Measurements from ENCODE around the gene CD3D.

GRCh38 chr11:118353084-118353710 lies 10.7 kb upstream of the CD3D start:
- TF ChIP-seq, protein P1, sequence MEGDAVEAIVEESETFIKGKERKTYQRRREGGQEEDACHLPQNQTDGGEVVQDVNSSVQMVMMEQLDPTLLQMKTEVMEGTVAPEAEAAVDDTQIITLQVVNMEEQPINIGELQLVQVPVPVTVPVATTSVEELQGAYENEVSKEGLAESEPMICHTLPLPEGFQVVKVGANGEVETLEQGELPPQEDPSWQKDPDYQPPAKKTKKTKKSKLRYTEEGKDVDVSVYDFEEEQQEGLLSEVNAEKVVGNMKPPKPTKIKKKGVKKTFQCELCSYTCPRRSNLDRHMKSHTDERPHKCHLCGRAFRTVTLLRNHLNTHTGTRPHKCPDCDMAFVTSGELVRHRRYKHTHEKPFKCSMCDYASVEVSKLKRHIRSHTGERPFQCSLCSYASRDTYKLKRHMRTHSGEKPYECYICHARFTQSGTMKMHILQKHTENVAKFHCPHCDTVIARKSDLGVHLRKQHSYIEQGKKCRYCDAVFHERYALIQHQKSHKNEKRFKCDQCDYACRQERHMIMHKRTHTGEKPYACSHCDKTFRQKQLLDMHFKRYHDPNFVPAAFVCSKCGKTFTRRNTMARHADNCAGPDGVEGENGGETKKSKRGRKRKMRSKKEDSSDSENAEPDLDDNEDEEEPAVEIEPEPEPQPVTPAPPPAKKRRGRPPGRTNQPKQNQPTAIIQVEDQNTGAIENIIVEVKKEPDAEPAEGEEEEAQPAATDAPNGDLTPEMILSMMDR (conservative IDR thresholded peaks at IDR 0.05; ENCODE audit: low read depth, low read length) = peak; percentile 86
- no peak for TF ChIP-seq EZH2 (IDR thresholded peaks at IDR 0.05; ENCODE audit: low read length, unreplicated experiment)

All from PC-3 (cell line).